GM21786 (cell line): ENCODE results near the gene MEDAG.

ENCODE experiments used
- ATAC-seq: cut with Tn5 transposase; IDR thresholded peaks from one replicate; pipeline ENCODE4 v1.9.1; 2021; ENCODE audit not compliant: unreplicated experiment

The MEDAG gene

GRCh38 chr13:30936971-30937370, 30.9 kb downstream of the MEDAG start:
- no peak for ATAC-seq

DNA sequence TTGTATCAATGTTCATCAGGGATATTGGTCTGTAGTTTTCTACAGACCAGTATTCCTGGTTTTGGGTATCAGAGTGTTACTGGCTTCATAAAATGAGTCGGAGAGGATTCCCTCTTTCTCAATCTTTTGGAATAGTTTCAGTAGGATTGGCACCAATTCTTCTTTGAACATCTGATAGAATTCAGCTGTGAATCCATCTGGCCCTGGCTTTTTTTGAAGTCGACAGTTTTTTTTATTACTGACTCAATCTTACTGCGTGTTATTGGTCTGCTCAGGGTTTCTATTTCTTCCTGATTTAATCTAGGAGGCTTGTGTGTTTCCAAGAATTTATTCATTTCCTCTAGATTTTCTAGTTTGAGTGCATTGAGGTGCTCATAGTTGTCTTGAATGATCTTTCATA, 37.8 kb downstream of the MEDAG start:
- no peak for ATAC-seq

DNA sequence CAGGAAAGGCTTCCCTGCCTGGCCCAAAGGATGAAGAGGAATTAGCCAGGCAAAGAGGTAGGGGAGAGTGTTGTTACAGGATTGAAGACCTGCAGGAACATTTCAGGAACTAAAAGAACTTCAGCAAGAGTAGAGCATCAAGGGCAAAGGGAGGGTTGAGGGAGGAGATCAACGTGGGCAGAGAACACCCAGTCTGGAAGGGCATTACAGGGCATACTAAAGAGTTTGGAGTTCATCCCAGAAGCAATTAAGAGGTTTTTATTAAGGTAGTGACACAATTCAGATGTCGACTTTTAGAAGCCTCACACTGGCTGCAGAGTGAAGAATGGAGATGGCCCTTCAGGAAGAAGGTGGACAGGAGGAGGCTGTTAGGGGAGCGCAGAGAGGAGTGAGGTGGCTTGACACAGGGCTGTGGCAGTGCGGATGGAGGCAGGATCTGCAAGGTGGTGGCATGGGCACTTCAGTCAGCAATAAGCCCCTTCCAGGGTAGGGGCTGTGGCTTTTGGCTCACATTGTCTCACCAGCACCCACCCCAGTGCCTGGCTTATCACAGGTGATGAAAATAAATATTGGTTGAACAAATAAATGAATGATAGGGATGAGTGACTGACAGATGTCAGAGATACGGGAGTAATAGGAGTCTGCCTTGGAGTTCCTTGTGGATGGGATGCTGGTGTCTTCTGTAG, 51.3 kb downstream of the MEDAG start:
- ATAC-seq, result no peak

DNA sequence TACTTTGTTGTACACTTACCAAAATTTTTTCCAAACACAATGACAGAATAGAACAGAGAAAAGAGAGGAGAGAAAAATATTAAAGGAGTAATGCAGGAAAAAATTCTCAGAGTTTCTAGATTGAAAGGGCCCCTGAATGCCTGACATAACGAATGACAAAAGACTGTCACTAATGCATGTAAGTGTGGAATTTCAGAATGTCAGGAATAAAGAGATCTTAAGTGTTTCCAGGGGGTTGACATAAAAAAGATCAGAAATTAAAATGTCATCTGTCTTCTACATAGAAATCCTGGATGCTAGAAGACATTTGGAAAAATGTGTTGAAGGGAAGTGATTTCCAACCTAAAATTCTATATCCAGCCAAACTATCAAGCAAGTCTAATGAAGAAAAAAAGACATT, 53.6 kb downstream of the MEDAG start:
- no peak for ATAC-seq

- ATAC-seq, result no peak
Observed at GRCh38 chr13:30963791-30964190, 57.7 kb downstream of the MEDAG start.

- no peak for ATAC-seq
Observed at GRCh38 chr13:30965380-30965779, 59.3 kb downstream of the MEDAG start.

GRCh38 chr13:30966101-30966500, 60.0 kb downstream of the MEDAG start:
- ATAC-seq, result no peak

GRCh38 chr13:30968846-30969245, 62.8 kb downstream of the MEDAG start:
- no peak for ATAC-seq

DNA sequence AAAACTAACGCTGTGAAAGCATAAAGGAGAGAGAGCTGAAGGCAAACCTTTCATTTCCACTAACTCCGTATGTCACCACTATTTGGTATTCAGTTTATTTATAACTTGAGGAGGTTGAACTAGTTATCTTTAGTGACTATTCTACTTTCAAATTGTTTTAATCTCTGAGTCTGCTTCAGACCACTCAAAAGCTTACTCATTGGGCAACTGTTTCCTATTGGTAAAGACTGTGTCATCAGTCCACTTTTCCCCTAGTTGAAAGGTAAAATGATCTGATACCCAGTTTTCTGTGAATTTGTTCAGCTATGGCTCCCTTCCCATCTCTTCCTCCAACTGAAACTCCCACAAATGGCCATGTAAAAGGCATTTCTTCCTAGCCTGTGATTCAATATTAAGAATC, 65.5 kb downstream of the MEDAG start:
- no peak for ATAC-seq

DNA sequence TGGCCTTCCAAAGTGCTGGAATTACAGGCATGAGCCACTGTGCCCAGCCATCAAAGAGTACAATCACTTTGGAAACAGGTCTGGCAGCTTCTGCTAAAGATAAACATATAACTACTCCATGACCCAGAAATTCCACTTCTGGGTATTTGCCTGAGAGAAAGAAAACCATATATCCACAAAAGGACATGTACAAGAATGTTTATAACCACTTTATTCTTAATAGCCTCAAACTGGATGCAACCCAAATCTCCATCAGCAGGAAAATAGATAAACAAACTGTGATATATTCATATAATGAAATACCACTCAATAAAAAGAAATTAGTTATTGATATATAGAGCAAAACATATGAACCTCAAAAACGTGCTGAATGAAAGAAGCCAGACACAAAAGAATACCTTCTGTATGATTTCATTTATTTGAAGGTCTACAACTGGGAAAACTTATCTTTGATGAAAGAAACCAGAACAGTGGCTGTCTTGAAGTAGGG, 66.9 kb downstream of the MEDAG start:
- no peak for ATAC-seq

- ATAC-seq, result no peak
Observed at GRCh38 chr13:30974350-30974749, 68.3 kb downstream of the MEDAG start.
